AG08395 (cell line): ENCODE results near the gene NDUFS7.

Experiments used
- DNase-seq: peaks from one replicate; pipeline ENCODE4 v3.0.0; 2012; ENCODE audit warnings: mixed read lengths, low spot score

The NDUFS7 gene

DNA sequence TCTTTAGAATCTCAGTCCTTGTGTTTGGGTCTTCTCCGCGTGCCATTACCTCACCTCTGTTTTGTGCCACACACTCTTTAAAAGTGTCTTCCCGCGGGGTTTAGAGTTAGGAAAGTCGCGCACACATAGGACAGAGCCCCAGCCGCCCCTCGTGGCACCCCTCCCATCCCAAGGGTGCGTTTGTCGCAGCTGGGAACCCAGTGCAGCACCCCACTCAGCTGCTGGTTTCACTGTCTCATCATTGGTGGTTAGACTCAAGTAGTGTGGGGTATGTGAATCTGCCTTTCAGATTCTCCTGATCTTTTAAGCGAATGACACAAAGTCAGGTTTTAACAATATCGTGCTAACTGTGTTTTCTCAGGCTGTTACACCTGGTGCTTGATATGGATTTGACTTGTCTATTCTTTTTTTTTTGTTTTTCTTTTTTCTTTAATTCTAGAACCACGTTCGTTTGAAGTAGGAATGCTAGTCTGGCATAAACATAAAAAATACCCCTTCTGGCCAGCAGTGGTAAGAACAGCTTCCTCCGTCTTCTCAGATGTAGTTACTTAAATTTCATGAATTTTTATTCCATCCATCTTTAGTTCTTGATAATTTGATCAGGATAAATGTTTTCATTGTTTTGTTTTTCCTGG lies 19.5 kb upstream of the NDUFS7 start:
- no peak for DNase-seq

DNA sequence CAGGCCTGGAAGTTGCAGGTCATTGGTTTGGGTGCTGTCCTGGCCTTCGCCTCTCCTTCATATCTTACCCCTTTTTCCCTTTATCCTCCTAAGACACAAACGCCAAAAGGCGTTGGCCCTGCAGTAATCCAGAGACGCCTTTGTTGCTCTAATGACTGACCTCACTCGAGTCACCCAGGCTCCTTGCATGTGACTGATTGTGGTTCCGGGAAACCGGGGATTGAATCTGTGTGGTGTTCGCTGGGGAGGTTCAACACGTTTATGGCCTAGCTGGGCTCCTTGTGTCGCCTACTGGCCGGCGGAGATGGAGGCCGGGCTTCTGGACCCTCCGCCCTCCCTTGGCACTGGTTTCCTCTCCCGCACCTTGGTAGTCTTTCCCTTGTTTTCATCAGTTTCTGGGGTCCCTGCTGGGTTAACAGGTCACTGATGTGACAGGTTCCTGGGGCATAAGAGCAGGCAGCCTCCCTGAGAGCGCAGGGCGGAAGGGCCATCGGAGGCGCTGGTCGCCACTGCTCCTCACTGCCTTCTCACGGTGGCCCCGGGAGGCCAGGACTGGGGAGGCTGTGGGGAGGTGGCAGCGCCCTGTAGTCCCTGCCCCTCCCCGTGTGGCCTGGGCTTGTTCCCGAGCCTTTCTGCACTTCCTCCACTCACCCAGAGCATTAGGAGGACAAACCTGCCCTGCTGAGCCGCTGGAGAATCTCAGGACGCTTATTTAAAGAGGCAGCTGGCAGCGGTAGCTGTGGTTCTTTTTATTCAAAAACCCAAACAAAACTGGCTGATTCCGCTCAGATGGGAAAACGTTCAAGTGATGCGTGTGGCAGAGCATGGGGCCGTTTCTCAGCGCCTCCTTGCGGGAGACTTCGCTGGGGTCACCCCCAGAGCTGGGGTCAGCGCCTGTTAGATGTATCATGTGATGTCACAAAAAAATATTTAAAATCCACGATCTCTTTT lies 18.1 kb upstream of the NDUFS7 start:
- DNase-seq = no peak

- DNase-seq = no peak
Observed at GRCh38 chr19:1366296-1366695, 17.4 kb upstream of the NDUFS7 start.

DNA sequence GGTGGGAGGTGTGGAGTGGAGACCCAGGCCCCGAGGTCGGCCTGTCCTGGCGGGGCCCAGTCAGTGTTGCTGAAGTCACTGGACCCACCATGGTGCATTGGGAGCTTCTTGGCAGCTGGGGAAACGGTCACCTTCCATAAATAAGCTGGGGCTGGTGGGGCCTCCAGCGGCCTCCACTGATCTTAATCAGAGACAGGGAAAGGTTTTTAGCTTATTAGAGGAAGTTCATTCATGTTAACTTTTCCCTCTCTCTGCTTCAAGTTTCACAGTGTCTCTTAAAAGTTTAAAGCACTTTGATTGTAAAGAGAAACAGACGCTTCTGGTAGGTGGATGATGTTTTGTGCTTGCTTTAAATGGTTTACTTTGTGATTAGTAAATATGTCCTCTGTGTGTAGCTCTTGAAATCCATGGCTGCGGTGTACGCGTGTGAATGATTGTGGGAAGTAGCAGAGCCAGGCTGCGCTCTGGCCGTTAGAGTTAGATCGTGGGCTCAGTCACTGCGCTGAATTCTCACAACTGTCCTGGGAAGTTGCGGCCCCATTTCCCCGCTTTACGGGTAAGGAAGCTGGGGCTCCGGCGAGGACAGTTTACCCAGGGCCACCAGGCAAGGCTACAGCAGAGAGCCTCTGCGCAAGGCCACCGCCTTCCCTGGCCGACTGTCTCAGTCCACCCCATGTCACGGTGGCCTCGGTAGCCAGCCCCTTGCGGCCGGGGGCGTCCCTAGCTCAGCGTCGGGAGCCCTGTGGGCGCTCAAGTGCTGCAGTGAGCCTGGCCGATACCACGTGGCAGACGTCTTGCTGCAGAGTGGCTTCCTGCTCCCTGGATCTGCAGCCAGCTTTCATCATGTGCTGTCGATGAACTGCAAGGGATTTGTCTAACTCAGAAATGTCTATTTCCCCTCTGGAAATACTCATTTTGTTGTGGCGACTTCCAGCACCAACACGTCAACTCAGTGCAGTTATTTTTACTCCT lies 16.5 kb upstream of the NDUFS7 start:
- DNase-seq = no peak

DNA sequence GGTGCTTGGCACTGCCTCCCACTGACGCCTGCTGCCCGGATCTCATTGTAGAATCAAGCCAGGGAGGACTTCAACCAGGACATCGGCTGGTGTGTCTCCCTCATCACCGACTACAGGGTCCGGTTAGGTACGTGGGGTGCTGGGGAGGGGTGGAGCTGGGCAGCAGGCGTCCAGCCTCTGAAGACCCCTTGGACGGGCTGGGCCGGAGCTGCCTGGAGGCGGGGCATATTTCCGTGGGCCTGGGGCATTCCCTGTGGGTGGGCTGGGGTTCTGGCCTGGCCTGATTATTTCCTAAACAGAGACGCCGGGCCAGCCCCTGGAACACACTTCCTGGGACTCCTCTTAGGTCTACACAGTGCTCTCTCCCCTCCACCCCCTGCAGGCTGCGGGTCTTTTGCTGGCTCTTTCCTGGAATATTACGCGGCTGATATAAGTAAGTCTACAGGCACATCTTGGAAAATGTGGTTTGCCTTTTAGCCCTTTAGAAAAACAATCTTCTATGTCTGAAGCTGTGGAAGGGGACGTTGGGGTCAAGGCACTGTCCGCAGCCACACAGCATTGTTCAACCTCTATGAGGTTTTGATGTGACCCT lies 14.4 kb upstream of the NDUFS7 start:
- DNase-seq = no peak

DNA sequence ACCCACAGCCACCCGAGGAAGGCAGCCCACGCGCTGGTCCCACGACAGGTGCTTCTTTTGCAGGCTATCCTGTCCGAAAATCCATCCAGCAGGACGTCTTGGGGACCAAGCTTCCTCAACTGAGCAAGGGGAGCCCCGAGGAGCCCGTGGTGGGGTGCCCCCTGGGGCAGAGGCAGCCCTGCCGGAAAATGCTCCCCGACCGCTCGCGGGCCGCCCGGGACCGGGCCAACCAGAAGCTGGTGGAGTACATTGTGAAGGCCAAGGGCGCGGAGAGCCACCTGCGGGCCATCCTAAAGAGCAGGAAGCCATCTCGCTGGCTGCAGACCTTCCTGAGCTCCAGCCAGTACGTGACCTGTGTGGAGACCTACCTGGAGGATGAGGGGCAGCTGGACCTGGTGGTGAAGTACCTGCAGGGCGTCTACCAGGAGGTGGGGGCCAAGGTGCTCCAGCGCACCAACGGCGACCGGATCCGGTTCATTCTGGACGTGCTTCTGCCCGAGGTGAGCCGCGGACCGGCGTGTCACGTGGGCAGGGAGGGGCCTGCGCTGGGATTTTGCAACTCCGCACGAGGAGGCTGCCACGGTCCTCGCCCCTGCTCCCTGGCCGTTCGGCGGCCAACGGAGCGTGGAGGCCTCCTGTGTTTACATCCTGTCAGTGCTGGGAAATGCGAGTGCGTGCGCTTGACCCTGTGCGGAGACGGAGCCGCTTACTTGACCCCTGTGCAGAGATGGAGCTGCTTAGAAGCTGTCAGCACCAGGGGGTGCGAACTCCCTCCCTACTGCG lies 12.9 kb upstream of the NDUFS7 start:
- DNase-seq = no peak

DNA sequence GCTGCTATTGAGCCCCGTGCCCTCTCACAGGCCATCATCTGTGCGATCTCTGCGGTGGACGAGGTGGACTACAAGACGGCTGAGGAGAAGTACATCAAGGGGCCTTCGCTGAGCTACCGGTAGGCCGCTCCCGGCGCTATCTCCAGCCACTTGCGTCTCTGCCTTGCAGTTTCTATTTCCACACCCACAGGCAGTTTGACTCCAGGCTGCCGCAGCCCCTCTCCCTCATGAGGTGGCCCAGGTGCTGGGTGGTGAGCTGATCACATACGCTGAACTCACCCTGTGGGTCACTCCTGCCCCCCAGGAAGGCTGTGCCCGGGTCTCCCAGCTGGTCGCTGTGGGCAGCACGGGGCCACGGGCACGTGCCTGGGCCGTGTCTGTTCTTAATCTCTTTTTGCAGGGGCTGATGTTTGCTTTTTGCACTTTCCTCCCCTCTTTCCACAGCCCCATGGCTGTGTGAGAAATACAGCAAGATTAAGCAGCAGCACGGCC lies 10.6 kb upstream of the NDUFS7 start:
- DNase-seq = no peak

DNA sequence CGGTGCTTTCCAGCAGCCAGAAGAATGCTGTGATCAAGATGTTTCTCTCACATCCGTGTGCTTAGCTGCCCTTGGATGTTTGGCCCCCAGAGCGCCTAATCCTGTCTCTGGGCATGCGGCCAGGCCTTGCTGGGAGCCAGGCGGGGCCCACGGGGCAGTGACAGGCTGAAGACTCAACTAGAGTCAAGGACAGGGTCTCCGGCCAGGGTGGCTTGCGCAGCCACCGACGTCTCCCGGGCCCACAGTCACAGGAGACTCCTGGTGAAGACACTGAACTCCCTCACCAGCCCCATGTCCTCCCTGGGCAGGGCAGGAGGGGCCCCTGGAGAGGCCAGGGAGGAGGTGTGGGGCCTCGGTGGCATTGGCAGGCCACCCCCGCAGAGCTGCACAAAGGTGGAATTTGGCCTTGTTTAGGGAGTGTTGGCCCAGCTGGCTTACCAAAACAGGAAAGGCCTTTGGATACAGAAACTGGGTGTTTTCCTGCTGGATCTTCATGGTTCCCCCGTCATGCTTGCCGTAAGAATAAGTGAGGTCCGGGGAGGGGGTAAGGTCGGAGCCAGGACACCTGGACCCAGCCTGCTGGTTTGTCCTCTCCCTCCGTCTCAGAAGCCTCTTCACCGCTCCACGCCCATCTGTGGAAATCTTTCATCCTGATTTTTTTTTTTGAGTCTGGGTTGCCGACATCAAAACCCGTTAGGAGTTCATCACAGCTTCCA lies 10.0 kb upstream of the NDUFS7 start:
- no peak for DNase-seq

- DNase-seq = no peak
Observed at GRCh38 chr19:1374250-1374577, 9.5 kb upstream of the NDUFS7 start.

DNA sequence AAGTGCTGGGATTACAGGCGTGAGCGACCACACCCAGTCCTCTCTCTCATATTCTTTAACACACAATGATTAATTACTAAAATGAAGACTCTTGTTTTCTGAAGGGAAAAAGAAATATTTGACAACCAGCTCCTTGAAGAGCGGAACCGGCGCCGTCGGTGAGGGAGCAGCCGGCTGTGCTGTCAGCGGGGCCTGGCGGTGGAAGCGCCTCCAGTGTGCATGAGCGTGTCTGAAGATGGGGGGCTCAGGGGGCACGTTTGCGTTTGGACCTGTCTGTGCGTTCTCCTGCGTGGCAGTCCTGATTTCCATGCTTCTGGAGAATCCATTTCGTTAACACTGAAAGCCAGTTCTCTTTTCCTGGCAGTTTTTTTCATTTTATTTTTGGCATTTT lies 7.3 kb upstream of the NDUFS7 start:
- no peak for DNase-seq

GRCh38 chr19:1377176-1377964 lies 6.3 kb upstream of the NDUFS7 start:
- DNase-seq = no peak

DNA sequence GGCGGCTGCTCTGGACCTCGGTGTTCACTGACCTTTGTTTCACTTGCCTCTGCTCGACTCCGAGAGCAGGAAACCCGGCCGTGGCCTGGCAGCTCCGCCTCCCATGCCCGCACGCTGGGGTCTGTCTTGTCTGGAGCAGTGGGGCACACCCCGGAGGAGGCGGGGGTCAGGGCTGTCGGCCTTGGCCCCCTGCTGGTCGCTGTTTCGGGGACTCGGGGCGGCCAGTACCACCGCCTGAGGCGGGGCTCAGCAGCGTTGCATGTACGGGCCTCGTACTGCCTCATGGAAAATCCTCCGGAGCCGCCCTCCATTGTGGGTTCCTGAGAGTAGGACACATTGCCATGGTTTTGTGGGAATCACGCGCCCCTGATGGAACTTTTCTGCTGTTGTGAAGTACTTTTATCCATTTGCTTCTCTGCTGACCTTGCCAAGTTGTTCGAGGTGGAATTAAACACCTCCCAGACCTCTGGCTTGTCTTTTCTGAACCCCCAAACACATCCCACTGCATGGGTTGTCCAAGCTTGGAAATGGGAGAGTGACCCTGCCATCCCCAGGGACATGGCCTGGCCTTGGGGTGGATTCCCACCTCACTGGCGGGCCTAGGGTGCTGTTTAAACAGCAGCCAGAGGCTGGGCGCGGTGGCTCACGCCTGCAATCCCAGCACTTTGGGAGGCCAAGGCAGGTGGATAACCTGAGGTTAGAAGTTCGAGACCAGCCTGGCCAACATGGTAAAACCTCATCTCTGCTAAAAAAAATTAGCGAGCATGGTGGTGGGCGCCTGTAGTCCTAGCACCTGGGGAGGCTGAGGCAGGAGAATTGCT lies 5.5 kb upstream of the NDUFS7 start:
- DNase-seq = no peak

GRCh38 chr19:1379126-1379905 lies 4.4 kb upstream of the NDUFS7 start:
- no peak for DNase-seq

DNA sequence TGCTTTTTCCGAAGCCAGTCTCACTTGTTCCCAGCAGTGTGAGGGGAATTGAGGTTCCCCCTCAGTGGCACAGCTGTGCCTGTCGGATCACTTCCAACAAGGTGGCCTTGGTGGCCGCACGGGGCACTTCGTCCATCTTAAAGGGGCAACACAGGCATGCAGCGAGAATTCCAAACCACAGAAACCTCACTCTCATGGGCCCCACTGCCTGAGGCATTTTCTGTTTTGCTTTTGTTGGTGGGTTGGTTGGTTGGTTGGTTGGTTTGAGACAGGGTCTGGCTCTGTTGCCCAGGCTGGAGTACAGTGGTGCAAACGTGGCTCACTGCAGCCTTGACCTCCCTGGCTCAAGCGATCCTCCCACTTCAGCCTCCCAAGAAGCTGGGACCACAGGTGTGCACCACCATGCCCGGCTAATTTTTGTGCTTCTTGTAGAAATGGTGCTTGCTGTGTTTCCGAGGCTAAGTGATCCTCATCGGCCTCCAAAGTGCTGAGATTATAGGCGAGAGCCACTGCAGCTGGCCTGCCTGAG lies 3.7 kb upstream of the NDUFS7 start:
- no peak for DNase-seq

DNA sequence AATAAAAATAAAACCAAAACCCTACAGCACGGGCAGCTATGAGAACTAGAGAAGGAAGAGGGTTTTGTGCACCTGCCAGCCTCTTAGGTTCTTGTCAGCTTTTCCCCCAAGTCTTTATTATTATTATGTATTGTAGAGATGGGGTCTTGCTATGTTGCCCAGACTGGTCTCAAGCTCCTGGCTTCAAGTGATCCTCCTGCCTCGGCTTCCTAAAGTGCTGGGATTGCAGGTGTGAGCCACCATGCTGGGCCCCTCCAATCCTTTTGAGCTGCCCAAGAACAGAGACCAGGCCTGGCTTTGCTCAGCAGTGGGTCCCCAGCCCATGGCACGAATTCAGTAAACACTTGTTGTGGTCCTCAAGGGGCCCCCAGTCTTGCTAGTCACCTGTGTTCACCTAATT lies 1.5 kb upstream of the NDUFS7 start:
- DNase-seq = no peak

GRCh38 chr19:1383017-1383311 lies 743 bp upstream of the NDUFS7 start:
- no peak for DNase-seq

GRCh38 chr19:1384085-1384462 lies 367 bp downstream of the NDUFS7 start:
- no peak for DNase-seq
